Activated naive CD8-positive, alpha-beta T cell (primary cell): ENCODE measurements around the gene ACTA2.
A peak's percentile ranks its signal among the peaks of the same experiment; 100 is the strongest.

ENCODE experiments used
- H3K27ac Mint-ChIP-seq: one replicate; pipeline ENCODE4 v1.8.0; 2021; ENCODE audit warnings: mixed read lengths
- H3K27me3 Mint-ChIP-seq: one replicate; pipeline ENCODE4 v1.8.0; 2021; ENCODE audit warnings: mixed read lengths
- H3K36me3 Mint-ChIP-seq: one replicate; pipeline ENCODE4 v1.8.0; 2021; ENCODE audit warnings: mixed read lengths
- H3K4me1 Mint-ChIP-seq: one replicate; pipeline ENCODE4 v1.8.0; 2021; ENCODE audit warnings: low read depth, mixed read lengths
- H3K4me3 Mint-ChIP-seq: one replicate; pipeline ENCODE4 v1.8.0; 2021; ENCODE audit warnings: mild to moderate bottlenecking, mixed read lengths
- H3K9me3 Mint-ChIP-seq: one replicate; pipeline ENCODE4 v1.8.0; 2021; ENCODE audit warnings: low read depth, mixed read lengths

Gene ACTA2

GRCh38 chr10:88987243-88987725 lies 34.7 kb upstream of the ACTA2 start:
- H3K9me3 Mint-ChIP-seq, result peaks cover 6% of the 10 kb centered on the region
- H3K27me3 Mint-ChIP-seq, result no peaks in the 10 kb centered on the region
- H3K4me1 Mint-ChIP-seq, result peaks cover 51% of the 10 kb centered on the region
- peaks cover 3% of the 10 kb centered on the region for H3K36me3 Mint-ChIP-seq
- no peak overlapping the region for H3K4me3 Mint-ChIP-seq
- H3K27ac Mint-ChIP-seq, result peak overlapping the region; percentile 64

GRCh38 chr10:88986549-88987242 lies 34.1 kb upstream of the ACTA2 start:
- no peak overlapping the region for H3K4me3 Mint-ChIP-seq
- H3K9me3 Mint-ChIP-seq, result peaks cover 6% of the 10 kb centered on the region
- peaks cover 3% of the 10 kb centered on the region for H3K36me3 Mint-ChIP-seq
- H3K4me1 Mint-ChIP-seq, result peaks cover 46% of the 10 kb centered on the region
- H3K27ac Mint-ChIP-seq, result peak overlapping the region; percentile 52
- no peaks in the 10 kb centered on the region for H3K27me3 Mint-ChIP-seq

GRCh38 chr10:88984525-88984924 lies 32.0 kb upstream of the ACTA2 start:
- no peak overlapping the region for H3K4me3 Mint-ChIP-seq
- no peaks in the 10 kb centered on the region for H3K27me3 Mint-ChIP-seq
- peaks cover 3% of the 10 kb centered on the region for H3K36me3 Mint-ChIP-seq
- H3K4me1 Mint-ChIP-seq, result peaks cover 32% of the 10 kb centered on the region
- peak overlapping the region; percentile 41 for H3K27ac Mint-ChIP-seq
- peaks cover 6% of the 10 kb centered on the region for H3K9me3 Mint-ChIP-seq

- Mint-ChIP-seq H3K4me1 (peaks cover 26% of the 10 kb centered on the region), H3K27me3 (no peaks in the 10 kb centered on the region), H3K4me3 (no peak overlapping the region), H3K9me3 (peaks cover 6% of the 10 kb centered on the region), H3K27ac (no peak overlapping the region), H3K36me3 (peaks cover 3% of the 10 kb centered on the region)
These were observed 31.4 kb upstream of the ACTA2 start for GRCh38 chr10:88983939-88984338.

GRCh38 chr10:88983206-88983605 lies 30.6 kb upstream of the ACTA2 start:
- H3K27ac Mint-ChIP-seq, result no peak overlapping the region
- H3K9me3 Mint-ChIP-seq, result peaks cover 6% of the 10 kb centered on the region
- no peaks in the 10 kb centered on the region for H3K27me3 Mint-ChIP-seq
- no peak overlapping the region for H3K4me3 Mint-ChIP-seq
- H3K4me1 Mint-ChIP-seq, result peaks cover 22% of the 10 kb centered on the region
- peaks cover 3% of the 10 kb centered on the region for H3K36me3 Mint-ChIP-seq

GRCh38 chr10:88982366-88982765 lies 29.8 kb upstream of the ACTA2 start:
- Mint-ChIP-seq H3K36me3 (peaks cover 3% of the 10 kb centered on the region), H3K4me3 (no peak overlapping the region), H3K9me3 (peaks cover 6% of the 10 kb centered on the region)

GRCh38 chr10:88981435-88981834 lies 28.9 kb upstream of the ACTA2 start:
- peaks cover 1% of the 10 kb centered on the region for H3K36me3 Mint-ChIP-seq
- no peak overlapping the region for H3K27ac Mint-ChIP-seq
- peaks cover 4% of the 10 kb centered on the region for H3K9me3 Mint-ChIP-seq
- H3K27me3 Mint-ChIP-seq, result no peaks in the 10 kb centered on the region
- no peak overlapping the region for H3K4me3 Mint-ChIP-seq
- H3K4me1 Mint-ChIP-seq, result peaks cover 11% of the 10 kb centered on the region

More at GRCh38 chr10:88982366-88982765, 29.8 kb upstream of the ACTA2 start:
- Mint-ChIP-seq H3K27me3 (no peaks in the 10 kb centered on the region), H3K27ac (no peak overlapping the region), H3K4me1 (peaks cover 14% of the 10 kb centered on the region)

GRCh38 chr10:88980800-88981199 lies 28.2 kb upstream of the ACTA2 start:
- Mint-ChIP-seq H3K4me1 (peaks cover 9% of the 10 kb centered on the region), H3K36me3 (no peaks in the 10 kb centered on the region), H3K4me3 (no peak overlapping the region), H3K27me3 (no peaks in the 10 kb centered on the region), H3K9me3 (no peaks in the 10 kb centered on the region), H3K27ac (no peak overlapping the region)

GRCh38 chr10:88980247-88980646 lies 27.7 kb upstream of the ACTA2 start:
- Mint-ChIP-seq H3K4me1 (peaks cover 14% of the 10 kb centered on the region), H3K27ac (no peak overlapping the region), H3K36me3 (no peaks in the 10 kb centered on the region), H3K9me3 (no peaks in the 10 kb centered on the region), H3K27me3 (no peaks in the 10 kb centered on the region), H3K4me3 (no peak overlapping the region)

- no peaks in the 10 kb centered on the region for H3K27me3 Mint-ChIP-seq
These were observed 27.0 kb upstream of the ACTA2 start for GRCh38 chr10:88979603-88980002.

GRCh38 chr10:88979153-88979562 lies 26.6 kb upstream of the ACTA2 start:
- no peak overlapping the region for H3K4me3 Mint-ChIP-seq
- no peaks in the 10 kb centered on the region for H3K36me3 Mint-ChIP-seq
- peaks cover 22% of the 10 kb centered on the region for H3K4me1 Mint-ChIP-seq
- H3K9me3 Mint-ChIP-seq, result no peaks in the 10 kb centered on the region
- no peak overlapping the region for H3K27ac Mint-ChIP-seq
- no peaks in the 10 kb centered on the region for H3K27me3 Mint-ChIP-seq

More at GRCh38 chr10:88979603-88980002, 27.0 kb upstream of the ACTA2 start:
- peaks cover 21% of the 10 kb centered on the region for H3K4me1 Mint-ChIP-seq
- no peak overlapping the region for H3K4me3 Mint-ChIP-seq
- H3K9me3 Mint-ChIP-seq, result no peaks in the 10 kb centered on the region
- no peaks in the 10 kb centered on the region for H3K36me3 Mint-ChIP-seq
- H3K27ac Mint-ChIP-seq, result no peak overlapping the region

- Mint-ChIP-seq H3K4me3 (no peak overlapping the region), H3K36me3 (no peaks in the 10 kb centered on the region), H3K27ac (no peak overlapping the region), H3K4me1 (peaks cover 18% of the 10 kb centered on the region), H3K9me3 (no peaks in the 10 kb centered on the region), H3K27me3 (no peaks in the 10 kb centered on the region)
These were observed 25.9 kb upstream of the ACTA2 start for GRCh38 chr10:88978463-88978862.

- H3K36me3 Mint-ChIP-seq, result peaks cover 2% of the 10 kb centered on the region
- peak overlapping the region; percentile 98 for H3K4me3 Mint-ChIP-seq
- no peaks in the 10 kb centered on the region for H3K9me3 Mint-ChIP-seq
These were observed 22.8 kb upstream of the ACTA2 start for GRCh38 chr10:88975377-88975720.

GRCh38 chr10:88974446-88975376 lies 22.1 kb upstream of the ACTA2 start:
- Mint-ChIP-seq H3K27ac (peak overlapping the region; percentile 97), H3K36me3 (peaks cover 2% of the 10 kb centered on the region), H3K4me3 (peak overlapping the region; percentile 98), H3K9me3 (no peaks in the 10 kb centered on the region), H3K27me3 (no peaks in the 10 kb centered on the region), H3K4me1 (peaks cover 17% of the 10 kb centered on the region)

More at GRCh38 chr10:88975377-88975720, 22.8 kb upstream of the ACTA2 start:
- Mint-ChIP-seq H3K27me3 (no peaks in the 10 kb centered on the region), H3K27ac (peak overlapping the region; percentile 97), H3K4me1 (peaks cover 17% of the 10 kb centered on the region)

- no peak overlapping the region for H3K4me3 Mint-ChIP-seq
- no peak overlapping the region for H3K27ac Mint-ChIP-seq
- no peaks in the 10 kb centered on the region for H3K9me3 Mint-ChIP-seq
- H3K36me3 Mint-ChIP-seq, result peaks cover 2% of the 10 kb centered on the region
- no peaks in the 10 kb centered on the region for H3K27me3 Mint-ChIP-seq
- H3K4me1 Mint-ChIP-seq, result peaks cover 17% of the 10 kb centered on the region
These were observed 21.4 kb upstream of the ACTA2 start for GRCh38 chr10:88974012-88974411.
